HTR-8/SVneo (cell line): Measurements from ENCODE around the gene CCDC194.
"Not testable (repeated sequence)": the region's sequence is repeated elsewhere in the genome, so short reads cannot be mapped to it uniquely, and the experiment has no call there.

Experiments
- DNase-seq: peaks from one replicate; pipeline ENCODE4 v3.0.0; 2011; ENCODE audit warnings: low spot score, mixed read lengths; ENCODE audit not compliant: insufficient read length
- FAIRE-seq: peaks from 2 replicates; lab custom pipeline; 2011; peaks lifted over from hg19 to GRCh38; lab: Jason Lieb, UNC

Gene CCDC194

GRCh38 chr19:17378271-17378670 lies 15.7 kb downstream of the CCDC194 start:
- no peak for DNase-seq
- FAIRE-seq: no peak

- FAIRE-seq: no peak
Observed at GRCh38 chr19:17376935-17377600, 16.9 kb downstream of the CCDC194 start, which contains the start of gene PLVAP. TSS of gene PLVAP (minus strand) at chr19:17377342. CDS start at chr19:17377288, 54 bp downstream.

GRCh38 chr19:17370026-17370587 lies 23.9 kb downstream of the CCDC194 start:
- FAIRE-seq (no peak), DNase-seq (no peak)

More at GRCh38 chr19:17376935-17377600, 16.9 kb downstream of the CCDC194 start, which contains the start of gene PLVAP:
- no peak for DNase-seq

GRCh38 chr19:17365361-17365760 lies 28.6 kb downstream of the CCDC194 start:
- DNase-seq (no peak), FAIRE-seq (no peak)

GRCh38 chr19:17363852-17364605 lies 30.0 kb downstream of the CCDC194 start:
- not testable (repeated sequence) for DNase-seq, FAIRE-seq

GRCh38 chr19:17359905-17360800 lies 33.8 kb downstream of the CCDC194 start:
- DNase-seq (no peak), FAIRE-seq (no peak)

GRCh38 chr19:17358395-17358794 lies 35.6 kb downstream of the CCDC194 start:
- no peak for FAIRE-seq
- DNase-seq: no peak

- FAIRE-seq (no peak), DNase-seq (no peak)
Observed at GRCh38 chr19:17357724-17358123, 36.3 kb downstream of the CCDC194 start.

- DNase-seq (no peak), FAIRE-seq (no peak)
Observed at GRCh38 chr19:17357078-17357666, 36.8 kb downstream of the CCDC194 start.

GRCh38 chr19:17353386-17353785 lies 40.6 kb downstream of the CCDC194 start:
- DNase-seq (no peak), FAIRE-seq (no peak)

GRCh38 chr19:17352608-17353280 lies 41.3 kb downstream of the CCDC194 start:
- no peak for DNase-seq
- FAIRE-seq: no peak

GRCh38 chr19:17351815-17352435 lies 42.1 kb downstream of the CCDC194 start:
- FAIRE-seq (peak; percentile 86), DNase-seq (no peak)

GRCh38 chr19:17348700-17349099 lies 45.3 kb downstream of the CCDC194 start:
- peak; percentile 93 for DNase-seq
- no peak for FAIRE-seq

GRCh38 chr19:17347877-17348276 lies 46.1 kb downstream of the CCDC194 start:
- DNase-seq: no peak
- FAIRE-seq: no peak

- FAIRE-seq (no peak), DNase-seq (no peak)
Observed at GRCh38 chr19:17347361-17347760, 46.6 kb downstream of the CCDC194 start.

GRCh38 chr19:17346109-17346671 lies 47.8 kb downstream of the CCDC194 start:
- FAIRE-seq (peak; percentile 82), DNase-seq (peak; percentile 88)

- DNase-seq (no peak), FAIRE-seq (no peak)
Observed at GRCh38 chr19:17341845-17342244, 52.2 kb downstream of the CCDC194 start.

GRCh38 chr19:17341386-17341785 lies 52.6 kb downstream of the CCDC194 start:
- no peak for FAIRE-seq
- no peak for DNase-seq
